Measurements from ENCODE around the gene RIT1. TPM values are rescaled to one million over a fixed set of nuclear protein-coding genes. Genes with fewer than 3 reads are reported as not detected.

Gene RIT1
- total RNA-seq, 1 donor from 2014 or later = 69.2 TPM

DNA sequence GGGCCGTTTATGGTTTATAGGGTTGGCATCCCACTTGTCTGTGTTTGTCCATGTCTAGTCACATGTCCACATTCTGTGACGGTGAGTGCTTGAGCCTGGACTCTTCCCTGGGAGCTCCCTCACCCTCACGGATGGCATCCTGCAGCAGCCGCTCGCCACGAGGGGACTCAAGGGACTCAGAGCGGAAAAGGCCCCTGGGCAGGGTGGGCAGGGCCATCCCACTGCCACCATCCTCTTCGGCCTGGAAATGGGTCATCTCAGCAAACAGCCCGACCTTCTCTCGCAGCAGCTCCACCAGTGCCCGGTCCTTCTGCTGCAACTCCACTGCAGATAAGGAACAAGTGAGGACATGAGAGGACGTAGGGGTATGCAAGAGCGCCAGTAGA, 41.3 kb upstream of the RIT1 start:
- Mint-ChIP-seq H3K4me1 (ENCODE audit: unreplicated experiment) (peaks cover 13% of the 10 kb centered on the region), H3K36me3 (ENCODE audit: low read depth, unreplicated experiment) (peaks cover 42% of the 10 kb centered on the region), H3K27ac (ENCODE audit: unreplicated experiment) (no peak overlapping the region), H3K9me3 (ENCODE audit: unreplicated experiment) (no peaks in the 10 kb centered on the region), H3K4me3 (ENCODE audit: unreplicated experiment) (no peak overlapping the region), H3K27me3 (ENCODE audit: unreplicated experiment) (peaks cover 6% of the 10 kb centered on the region)
- no peak for DNase-seq (ENCODE audit: low spot score)
- TF ChIP-seq, protein P1, sequence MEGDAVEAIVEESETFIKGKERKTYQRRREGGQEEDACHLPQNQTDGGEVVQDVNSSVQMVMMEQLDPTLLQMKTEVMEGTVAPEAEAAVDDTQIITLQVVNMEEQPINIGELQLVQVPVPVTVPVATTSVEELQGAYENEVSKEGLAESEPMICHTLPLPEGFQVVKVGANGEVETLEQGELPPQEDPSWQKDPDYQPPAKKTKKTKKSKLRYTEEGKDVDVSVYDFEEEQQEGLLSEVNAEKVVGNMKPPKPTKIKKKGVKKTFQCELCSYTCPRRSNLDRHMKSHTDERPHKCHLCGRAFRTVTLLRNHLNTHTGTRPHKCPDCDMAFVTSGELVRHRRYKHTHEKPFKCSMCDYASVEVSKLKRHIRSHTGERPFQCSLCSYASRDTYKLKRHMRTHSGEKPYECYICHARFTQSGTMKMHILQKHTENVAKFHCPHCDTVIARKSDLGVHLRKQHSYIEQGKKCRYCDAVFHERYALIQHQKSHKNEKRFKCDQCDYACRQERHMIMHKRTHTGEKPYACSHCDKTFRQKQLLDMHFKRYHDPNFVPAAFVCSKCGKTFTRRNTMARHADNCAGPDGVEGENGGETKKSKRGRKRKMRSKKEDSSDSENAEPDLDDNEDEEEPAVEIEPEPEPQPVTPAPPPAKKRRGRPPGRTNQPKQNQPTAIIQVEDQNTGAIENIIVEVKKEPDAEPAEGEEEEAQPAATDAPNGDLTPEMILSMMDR (IDR thresholded peaks at IDR 0.05; ENCODE audit: unreplicated experiment) = no peak

DNA sequence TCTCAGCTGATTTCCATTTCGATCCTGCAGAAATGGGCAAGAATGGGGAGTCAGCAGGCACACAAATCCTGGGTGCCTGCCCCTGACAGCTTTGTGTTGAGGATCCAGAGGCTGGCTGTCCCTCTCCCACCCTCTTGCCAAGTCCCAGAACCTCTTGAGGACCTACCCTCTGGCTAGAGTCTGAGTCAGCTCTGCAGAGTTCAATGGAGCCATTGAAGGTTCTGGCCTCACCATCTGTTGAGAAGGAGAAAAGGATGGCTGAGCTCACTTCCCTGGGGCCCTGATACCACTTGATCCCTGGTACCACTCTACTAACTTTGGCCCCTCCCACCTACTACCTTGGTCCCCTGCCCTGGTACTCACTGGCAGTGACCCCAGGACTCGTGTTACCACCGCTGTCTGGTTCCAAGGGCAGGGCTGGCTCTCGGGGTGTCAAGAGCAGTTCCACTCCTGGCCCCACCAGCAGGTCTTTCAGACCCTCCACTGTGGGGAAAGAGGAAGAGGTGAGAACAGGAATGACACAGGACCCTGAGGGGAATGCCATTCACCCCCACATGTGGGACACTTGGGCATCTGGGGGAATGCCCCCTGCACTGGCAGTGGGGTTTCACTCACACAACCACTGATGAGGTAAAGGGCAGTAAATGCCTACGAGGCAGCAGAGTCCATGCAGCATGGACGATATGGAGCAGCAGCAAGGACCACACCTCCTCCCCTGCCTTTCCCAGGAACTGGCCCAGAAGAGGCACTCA, 40.8 kb upstream of the RIT1 start:
- no peak for DNase-seq (ENCODE audit: low spot score)
- H3K36me3 Mint-ChIP-seq (ENCODE audit: low read depth, unreplicated experiment) = peaks cover 40% of the 10 kb centered on the region
- peak overlapping the region; percentile 18 for H3K27ac Mint-ChIP-seq (ENCODE audit: unreplicated experiment)
- TF ChIP-seq, protein P1 (IDR thresholded peaks at IDR 0.05; ENCODE audit: unreplicated experiment) = no peak
- no peak overlapping the region for H3K4me3 Mint-ChIP-seq (ENCODE audit: unreplicated experiment)
- peaks cover 8% of the 10 kb centered on the region for H3K27me3 Mint-ChIP-seq (ENCODE audit: unreplicated experiment)
- H3K9me3 Mint-ChIP-seq (ENCODE audit: unreplicated experiment) = no peaks in the 10 kb centered on the region
- H3K4me1 Mint-ChIP-seq (ENCODE audit: unreplicated experiment) = peaks cover 12% of the 10 kb centered on the region

DNA sequence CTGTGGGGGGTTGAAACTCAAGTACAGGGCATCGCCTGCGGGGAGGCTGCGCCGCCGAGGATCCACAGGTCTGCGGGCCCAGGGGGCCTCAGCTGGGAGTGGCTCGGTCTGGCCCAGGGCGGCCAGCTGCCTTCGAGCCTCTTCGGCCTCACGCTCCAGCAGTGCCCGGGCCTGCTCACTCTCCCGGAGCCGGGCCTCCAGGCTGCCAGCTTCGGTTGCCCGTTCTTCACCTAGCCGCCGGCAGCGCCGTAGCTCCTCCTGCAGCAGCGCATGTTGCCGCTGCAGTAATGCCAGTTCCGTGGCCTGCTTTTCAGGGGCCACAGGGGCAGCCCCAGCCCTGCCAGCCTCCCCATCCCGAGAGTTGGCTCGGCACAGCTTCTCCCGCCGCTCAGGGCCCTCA, 39.7 kb upstream of the RIT1 start:
- Mint-ChIP-seq H3K27me3 (ENCODE audit: unreplicated experiment) (peaks cover 8% of the 10 kb centered on the region), H3K4me3 (ENCODE audit: unreplicated experiment) (no peak overlapping the region), H3K27ac (ENCODE audit: unreplicated experiment) (no peak overlapping the region), H3K9me3 (ENCODE audit: unreplicated experiment) (no peaks in the 10 kb centered on the region), H3K4me1 (ENCODE audit: unreplicated experiment) (peaks cover 22% of the 10 kb centered on the region), H3K36me3 (ENCODE audit: low read depth, unreplicated experiment) (peaks cover 49% of the 10 kb centered on the region)
- TF ChIP-seq, protein P1 (IDR thresholded peaks at IDR 0.05; ENCODE audit: unreplicated experiment) = no peak
- DNase-seq (ENCODE audit: low spot score) = no peak

DNA sequence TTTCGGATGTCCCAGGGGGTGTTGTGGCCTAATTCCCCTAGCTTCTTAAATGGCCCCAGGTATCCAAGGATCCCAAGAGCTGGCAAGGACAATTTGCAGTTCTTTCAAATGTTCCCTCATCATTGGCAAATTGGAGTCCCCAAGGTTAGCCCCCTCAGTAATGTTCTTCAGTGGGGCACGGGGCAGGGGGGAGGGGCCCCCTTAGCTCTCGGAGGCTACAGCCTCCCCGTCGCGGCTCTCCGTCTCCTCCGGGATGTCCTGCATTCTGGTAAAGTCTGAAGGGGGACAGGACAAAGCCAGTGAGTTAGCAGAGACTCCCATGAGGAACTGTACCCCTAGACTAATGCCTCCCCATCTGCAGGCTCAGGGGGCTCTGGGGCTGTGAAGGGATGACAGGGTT, 36.6 kb upstream of the RIT1 start:
- H3K36me3 Mint-ChIP-seq (ENCODE audit: low read depth, unreplicated experiment) = peaks cover 32% of the 10 kb centered on the region
- no peak overlapping the region for H3K27ac Mint-ChIP-seq (ENCODE audit: unreplicated experiment)
- TF ChIP-seq, protein P1 (IDR thresholded peaks at IDR 0.05; ENCODE audit: unreplicated experiment) = no peak
- no peak overlapping the region for H3K4me3 Mint-ChIP-seq (ENCODE audit: unreplicated experiment)
- no peaks in the 10 kb centered on the region for H3K9me3 Mint-ChIP-seq (ENCODE audit: unreplicated experiment)
- no peak for DNase-seq (ENCODE audit: low spot score)
- peaks cover 14% of the 10 kb centered on the region for H3K27me3 Mint-ChIP-seq (ENCODE audit: unreplicated experiment)
- peaks cover 35% of the 10 kb centered on the region for H3K4me1 Mint-ChIP-seq (ENCODE audit: unreplicated experiment)

DNA sequence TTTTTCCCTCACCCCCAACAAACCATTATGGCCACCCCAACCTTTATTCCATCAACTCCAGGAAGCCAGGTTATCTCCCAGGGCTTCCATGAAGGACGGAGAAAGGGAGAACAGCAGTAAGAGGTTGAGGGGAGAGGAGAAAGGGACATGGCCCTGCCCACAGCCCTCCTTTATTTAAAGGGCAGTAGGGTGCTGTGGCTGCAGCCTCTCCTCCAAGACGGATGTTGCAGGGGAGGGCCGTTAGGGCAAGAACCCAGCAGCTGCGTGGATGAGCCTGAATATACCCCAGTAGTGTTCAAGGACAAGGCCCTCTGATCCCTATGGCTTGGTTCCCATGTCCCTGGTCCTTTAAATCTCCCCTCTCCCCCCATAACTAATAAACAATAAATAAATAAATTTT, 36.1 kb upstream of the RIT1 start:
- H3K9me3 Mint-ChIP-seq (ENCODE audit: unreplicated experiment) = no peaks in the 10 kb centered on the region
- TF ChIP-seq, protein P1 (IDR thresholded peaks at IDR 0.05; ENCODE audit: unreplicated experiment) = no peak
- peaks cover 32% of the 10 kb centered on the region for H3K36me3 Mint-ChIP-seq (ENCODE audit: low read depth, unreplicated experiment)
- peaks cover 40% of the 10 kb centered on the region for H3K4me1 Mint-ChIP-seq (ENCODE audit: unreplicated experiment)
- peak overlapping the region; percentile 4 for H3K4me3 Mint-ChIP-seq (ENCODE audit: unreplicated experiment)
- no peak for DNase-seq (ENCODE audit: low spot score)
- H3K27me3 Mint-ChIP-seq (ENCODE audit: unreplicated experiment) = peaks cover 14% of the 10 kb centered on the region
- no peak overlapping the region for H3K27ac Mint-ChIP-seq (ENCODE audit: unreplicated experiment)

Data from endothelial cell (in vitro differentiated cells).